ENCODE results near the gene KIZ. TPM values are rescaled to one million over a fixed set of nuclear protein-coding genes. Genes with fewer than 3 reads are reported as not detected.
"Not testable (repeated sequence)": the region's sequence is repeated elsewhere in the genome, so short reads cannot be mapped to it uniquely, and the experiment has no call there.

Gene KIZ
- total RNA-seq, 2 experiments from 2014 or later = 11.3 to 13.0 TPM

DNA sequence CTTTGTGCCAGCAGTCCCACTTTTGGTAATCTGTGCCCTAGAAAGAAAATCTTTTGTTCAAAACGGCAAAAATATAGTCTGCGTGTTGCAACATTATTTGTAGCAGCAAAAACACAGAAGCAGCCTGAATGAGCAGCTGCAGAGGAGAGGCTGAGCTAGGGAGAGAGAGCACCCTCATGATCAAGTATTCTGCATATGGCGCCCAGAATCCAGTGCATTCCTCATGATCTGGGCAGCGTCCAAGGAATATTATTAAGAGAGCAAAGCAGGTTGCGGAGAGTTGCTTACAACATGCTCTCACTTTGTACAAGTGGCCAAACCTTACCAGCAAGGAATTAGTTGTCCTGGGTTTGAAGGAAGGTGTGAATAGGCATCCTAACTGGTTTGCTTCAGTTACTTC, 25.9 kb downstream of the KIZ start:
- intact Hi-C loops (cut with micrococcal nuclease) = no loop called here
- Mint-ChIP-seq H3K9me3 (no peaks in the 10 kb centered on the region), H3K4me3 (no peak overlapping the region), H3K4me1 (ENCODE audit: low read depth) (no peaks in the 10 kb centered on the region), H3K36me3 (ENCODE audit: low read depth) (peaks cover 28% of the 10 kb centered on the region), H3K27me3 (ENCODE audit: low read depth) (no peaks in the 10 kb centered on the region), H3K27ac (no peak overlapping the region)
- CTCF ChIA-PET = interaction anchor here (1.3 kb wide), 1 partner anchor 315 kb away, joined by 3 read pairs; no protein-coding TSS in a partner anchor
- no peak for DNase-seq

DNA sequence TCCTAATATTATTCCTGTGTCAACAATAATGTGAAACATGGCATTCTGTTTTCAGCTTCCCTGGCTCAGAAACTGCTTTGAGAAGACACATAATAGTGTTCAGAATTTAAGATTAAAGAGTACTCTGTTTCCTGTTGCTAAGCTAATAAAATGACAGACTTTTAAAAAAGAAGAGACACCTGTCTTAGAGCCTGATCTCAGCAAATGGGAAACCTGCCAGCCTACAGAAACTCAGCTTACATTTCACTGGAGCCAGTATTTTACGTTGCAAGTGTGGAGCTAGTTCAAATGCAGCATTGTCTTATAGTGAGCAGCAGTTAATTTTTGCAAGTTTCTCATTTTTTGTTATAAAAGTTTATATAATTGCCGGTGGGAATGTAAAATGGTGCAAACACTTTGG, 28.8 kb downstream of the KIZ start:
- Mint-ChIP-seq H3K4me1 (ENCODE audit: low read depth) (no peaks in the 10 kb centered on the region), H3K27ac (no peak overlapping the region), H3K4me3 (no peak overlapping the region), H3K27me3 (ENCODE audit: low read depth) (no peaks in the 10 kb centered on the region), H3K9me3 (no peaks in the 10 kb centered on the region), H3K36me3 (ENCODE audit: low read depth) (peaks cover 23% of the 10 kb centered on the region)
- no peak for DNase-seq
- CTCF ChIA-PET = no interaction called here
- intact Hi-C loops (cut with micrococcal nuclease) = no loop called here

DNA sequence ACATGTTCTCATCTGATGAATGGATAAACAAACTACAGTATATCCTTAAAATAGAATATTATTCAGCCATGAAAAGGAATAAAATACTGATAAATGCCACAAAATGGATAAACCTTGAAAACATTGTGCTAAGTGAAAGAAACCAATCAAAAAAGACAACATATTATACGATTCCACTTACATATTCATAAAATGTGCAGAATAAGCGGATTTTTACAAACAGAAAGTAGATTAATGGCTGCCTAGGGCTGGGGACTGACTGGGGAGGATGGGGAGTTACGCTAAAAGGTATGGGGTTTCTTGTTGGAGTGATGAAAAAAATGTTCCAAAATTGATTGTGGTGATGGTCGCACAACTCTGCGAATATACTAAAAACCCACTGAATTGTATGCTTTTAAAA, 29.4 kb downstream of the KIZ start:
- DNase-seq = no peak
- H3K4me3 Mint-ChIP-seq = no peak overlapping the region
- no peak overlapping the region for H3K27ac Mint-ChIP-seq
- intact Hi-C loops (cut with micrococcal nuclease) = no loop called here
- CTCF ChIA-PET = no interaction called here
- H3K4me1 Mint-ChIP-seq (ENCODE audit: low read depth) = no peaks in the 10 kb centered on the region
- no peaks in the 10 kb centered on the region for H3K9me3 Mint-ChIP-seq
- no peaks in the 10 kb centered on the region for H3K27me3 Mint-ChIP-seq (ENCODE audit: low read depth)
- H3K36me3 Mint-ChIP-seq (ENCODE audit: low read depth) = peaks cover 29% of the 10 kb centered on the region

DNA sequence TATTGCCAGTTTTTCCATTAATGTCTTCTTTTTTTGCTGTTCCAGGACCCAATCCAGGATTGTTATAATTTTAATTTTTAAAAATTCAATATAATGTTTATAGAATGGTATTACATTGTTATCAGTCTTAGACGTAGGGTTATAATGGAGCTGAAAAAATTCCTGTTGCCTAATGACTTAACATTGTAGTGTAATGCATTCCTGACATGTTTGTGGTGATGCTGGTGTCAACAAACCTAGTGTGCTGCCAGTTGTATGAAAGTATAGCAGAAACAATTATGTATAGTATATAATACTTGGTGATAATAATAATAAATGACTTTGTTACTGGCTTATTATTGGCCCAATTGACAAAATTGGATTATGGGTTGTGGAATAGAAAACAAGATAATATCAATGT, 30.4 kb downstream of the KIZ start:
- DNase-seq = no peak
- Mint-ChIP-seq H3K4me1 (ENCODE audit: low read depth) (no peaks in the 10 kb centered on the region), H3K27ac (no peak overlapping the region), H3K9me3 (no peaks in the 10 kb centered on the region), H3K27me3 (ENCODE audit: low read depth) (no peaks in the 10 kb centered on the region), H3K36me3 (ENCODE audit: low read depth) (peaks cover 31% of the 10 kb centered on the region), H3K4me3 (no peak overlapping the region)
- intact Hi-C loops (cut with micrococcal nuclease) = no loop called here
- CTCF ChIA-PET = no interaction called here

DNA sequence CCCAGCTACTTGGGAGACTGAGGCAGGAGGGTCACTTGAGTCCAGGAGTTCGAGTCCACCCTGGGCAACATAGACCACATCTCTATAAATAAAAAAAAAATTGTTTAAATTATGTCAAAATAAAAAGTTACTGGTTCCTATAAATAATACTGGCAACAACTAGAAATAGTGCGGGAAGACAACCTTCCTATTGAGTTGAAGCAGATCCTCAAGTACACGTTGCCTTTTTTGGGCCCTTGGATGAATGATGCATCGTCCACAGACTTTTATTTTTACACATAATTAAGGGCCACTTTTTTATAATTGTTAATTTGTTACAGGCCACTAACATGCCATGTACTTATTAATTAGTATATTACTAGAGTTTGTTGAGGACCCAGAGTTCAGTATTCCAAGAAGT, 31.1 kb downstream of the KIZ start:
- intact Hi-C loops (cut with micrococcal nuclease) = no loop called here
- H3K36me3 Mint-ChIP-seq (ENCODE audit: low read depth) = peaks cover 32% of the 10 kb centered on the region
- H3K27me3 Mint-ChIP-seq (ENCODE audit: low read depth) = no peaks in the 10 kb centered on the region

DNA sequence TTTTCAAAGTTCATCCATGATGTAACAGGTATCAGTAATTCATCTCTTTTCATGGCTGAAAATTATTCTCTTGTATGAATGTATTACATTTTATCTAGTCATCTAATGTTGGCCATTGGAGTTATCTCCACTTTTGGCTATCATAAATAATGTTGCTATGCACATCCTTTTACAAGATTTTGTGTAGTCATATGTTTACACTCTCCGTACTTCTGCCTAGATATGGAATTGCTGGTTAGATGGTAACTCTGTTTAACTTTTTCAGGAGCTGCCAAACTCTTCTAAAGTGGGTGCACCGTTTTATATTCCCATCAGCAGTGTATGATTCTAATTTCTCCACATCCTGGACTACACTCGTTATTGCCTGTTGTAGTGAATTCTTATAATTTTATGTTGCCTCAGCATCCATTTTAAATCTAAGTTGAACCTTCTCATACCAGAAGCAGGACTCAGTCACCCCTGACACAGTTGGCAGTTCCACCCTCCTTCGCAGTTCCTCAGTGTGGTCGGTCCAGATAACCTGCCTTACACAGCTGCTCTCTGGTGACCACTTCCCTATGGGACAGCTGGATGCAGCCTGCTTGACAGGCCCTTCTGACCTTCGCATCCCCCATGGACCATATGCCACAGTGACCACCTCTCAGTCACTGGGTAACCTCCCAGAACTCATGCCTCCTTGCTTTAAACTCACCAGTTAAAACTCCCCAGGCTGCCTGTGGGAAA, 33.9 kb downstream of the KIZ start:
- intact Hi-C loops (cut with micrococcal nuclease) = no loop called here
- CTCF ChIA-PET = no interaction called here
- Mint-ChIP-seq H3K4me3 (no peak overlapping the region), H3K9me3 (no peaks in the 10 kb centered on the region), H3K27me3 (ENCODE audit: low read depth) (no peaks in the 10 kb centered on the region), H3K27ac (no peak overlapping the region), H3K4me1 (ENCODE audit: low read depth) (no peaks in the 10 kb centered on the region), H3K36me3 (ENCODE audit: low read depth) (peaks cover 44% of the 10 kb centered on the region)
- no peak for DNase-seq

More for the DNA sequence above, 31.1 kb downstream of the KIZ start:
- H3K4me3 Mint-ChIP-seq = no peak overlapping the region
- no peaks in the 10 kb centered on the region for H3K9me3 Mint-ChIP-seq
- CTCF ChIA-PET = no interaction called here
- no peak overlapping the region for H3K27ac Mint-ChIP-seq
- no peak for DNase-seq
- no peaks in the 10 kb centered on the region for H3K4me1 Mint-ChIP-seq (ENCODE audit: low read depth)

DNA sequence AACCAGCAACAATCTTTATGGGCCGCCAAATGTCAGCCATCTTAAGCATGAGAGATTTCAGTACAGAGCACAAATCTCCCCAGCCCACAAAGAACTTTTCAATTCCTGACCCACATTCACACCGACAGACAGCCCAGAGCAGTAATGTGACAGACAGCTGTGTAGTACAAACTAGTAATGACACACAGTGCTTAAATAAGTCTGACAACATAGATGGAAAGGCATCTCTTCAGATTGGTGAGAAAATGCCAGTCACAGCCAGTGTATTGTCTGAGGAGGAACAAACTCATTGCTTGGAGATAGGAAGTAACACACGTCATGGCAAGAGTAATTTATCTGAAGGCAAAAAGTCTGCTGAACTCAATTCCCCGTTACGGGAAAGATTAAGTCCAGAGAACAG, 36.0 kb downstream of the KIZ start:
- H3K9me3 Mint-ChIP-seq = no peaks in the 10 kb centered on the region
- H3K27me3 Mint-ChIP-seq (ENCODE audit: low read depth) = no peaks in the 10 kb centered on the region
- no peak for DNase-seq
- no peak overlapping the region for H3K27ac Mint-ChIP-seq
- CTCF ChIA-PET = no interaction called here
- H3K4me3 Mint-ChIP-seq = no peak overlapping the region
- peaks cover 52% of the 10 kb centered on the region for H3K36me3 Mint-ChIP-seq (ENCODE audit: low read depth)
- peaks cover 8% of the 10 kb centered on the region for H3K4me1 Mint-ChIP-seq (ENCODE audit: low read depth)
- intact Hi-C loops (cut with micrococcal nuclease) = no loop called here

DNA sequence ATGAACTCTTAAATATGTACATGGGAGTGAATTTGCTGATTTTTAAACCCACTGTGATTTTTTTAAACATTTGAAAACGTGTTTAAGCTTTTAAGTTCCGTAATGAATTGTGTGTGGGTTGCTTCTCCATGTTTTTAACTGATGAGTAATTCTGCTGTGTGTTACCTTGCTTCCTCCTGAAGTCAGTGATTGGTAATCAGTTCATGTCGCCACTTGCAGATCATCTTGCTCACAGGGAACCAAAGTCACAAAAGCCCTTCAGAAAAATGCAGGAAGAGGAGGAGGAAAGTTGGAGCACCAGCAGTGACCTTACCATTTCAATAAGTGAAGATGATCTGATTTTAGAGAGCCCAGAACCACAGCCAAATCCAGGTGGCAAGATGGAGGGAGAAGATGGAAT, 36.7 kb downstream of the KIZ start:
- intact Hi-C loops (cut with micrococcal nuclease) = no loop called here
- Mint-ChIP-seq H3K4me3 (no peak overlapping the region), H3K27ac (no peak overlapping the region), H3K9me3 (no peaks in the 10 kb centered on the region), H3K36me3 (ENCODE audit: low read depth) (peaks cover 55% of the 10 kb centered on the region), H3K4me1 (ENCODE audit: low read depth) (peaks cover 8% of the 10 kb centered on the region), H3K27me3 (ENCODE audit: low read depth) (no peaks in the 10 kb centered on the region)
- no peak for DNase-seq
- CTCF ChIA-PET = no interaction called here

DNA sequence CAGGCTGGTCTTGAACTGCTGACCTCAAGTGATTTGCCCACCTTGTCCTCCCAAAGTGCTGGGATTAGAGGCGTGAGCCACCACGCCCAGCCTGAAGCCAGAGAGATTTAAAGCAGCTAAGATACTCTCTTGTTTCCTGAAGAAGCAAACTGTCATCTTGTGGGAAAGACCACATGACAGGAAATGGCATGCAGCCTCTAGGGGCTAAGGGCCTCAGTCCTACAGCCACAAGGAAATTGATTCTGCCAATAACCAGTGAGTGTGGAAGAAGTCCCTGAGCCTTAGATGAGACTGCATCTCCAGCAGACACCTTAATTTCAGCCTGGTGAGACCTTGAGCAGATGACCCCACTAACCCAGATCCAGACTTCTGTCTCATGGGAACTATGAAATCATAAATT, 40.9 kb downstream of the KIZ start:
- intact Hi-C loops (cut with micrococcal nuclease) = no loop called here
- DNase-seq = no peak
- Mint-ChIP-seq H3K4me3 (no peak overlapping the region), H3K4me1 (ENCODE audit: low read depth) (peaks cover 8% of the 10 kb centered on the region), H3K9me3 (peaks cover 4% of the 10 kb centered on the region), H3K27ac (no peak overlapping the region), H3K36me3 (ENCODE audit: low read depth) (peaks cover 51% of the 10 kb centered on the region), H3K27me3 (ENCODE audit: low read depth) (no peaks in the 10 kb centered on the region)
- CTCF ChIA-PET = interaction anchor here (0.7 kb wide), 1 partner anchor 14 kb away, joined by 3 read pairs; no protein-coding TSS in a partner anchor

DNA sequence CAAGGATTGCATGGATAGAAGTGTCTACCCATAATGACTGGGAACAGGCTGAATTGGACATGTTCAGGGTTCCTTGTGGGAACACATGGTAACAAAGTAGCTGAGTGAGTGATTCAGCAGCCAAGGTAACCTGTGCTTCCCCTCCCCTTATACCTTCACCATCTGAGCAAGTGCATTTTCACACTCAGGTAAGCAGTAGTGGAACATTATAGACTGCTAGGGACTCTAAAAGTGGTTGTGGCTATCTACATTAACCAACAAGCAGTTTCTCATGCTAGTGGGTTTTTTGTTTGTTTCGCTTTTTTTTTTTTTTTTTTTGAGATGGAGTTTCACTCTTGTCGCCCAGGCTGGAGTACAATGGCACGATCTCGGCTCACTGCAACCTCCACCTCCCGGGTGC, 41.4 kb downstream of the KIZ start:
- H3K4me1 Mint-ChIP-seq (ENCODE audit: low read depth) = peaks cover 8% of the 10 kb centered on the region
- peaks cover 4% of the 10 kb centered on the region for H3K9me3 Mint-ChIP-seq
- no peak overlapping the region for H3K27ac Mint-ChIP-seq
- H3K27me3 Mint-ChIP-seq (ENCODE audit: low read depth) = no peaks in the 10 kb centered on the region
- intact Hi-C loops (cut with micrococcal nuclease) = no loop called here
- H3K4me3 Mint-ChIP-seq = no peak overlapping the region
- DNase-seq = no peak
- CTCF ChIA-PET = no interaction called here
- H3K36me3 Mint-ChIP-seq (ENCODE audit: low read depth) = peaks cover 47% of the 10 kb centered on the region

DNA sequence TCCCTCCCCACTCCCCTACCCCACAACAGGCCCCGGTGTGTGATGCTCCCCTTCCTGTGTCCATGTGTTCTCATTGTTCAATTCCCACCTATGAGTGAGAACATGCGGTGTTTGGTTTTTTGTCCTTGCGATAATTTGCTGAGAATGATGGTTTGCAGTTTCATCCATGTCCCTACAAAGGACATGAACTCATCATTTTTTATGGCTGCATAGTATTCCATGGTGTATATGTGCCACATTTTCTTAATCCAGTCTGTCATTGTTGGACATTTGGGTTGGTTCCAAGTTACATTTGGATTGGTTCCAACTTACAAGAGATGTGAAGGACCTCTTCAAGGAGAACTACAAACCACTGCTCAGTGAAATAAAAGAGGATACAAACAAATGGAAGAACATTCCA, 42.2 kb downstream of the KIZ start:
- H3K27ac Mint-ChIP-seq; H3K9me3 Mint-ChIP-seq; H3K4me1 Mint-ChIP-seq (ENCODE audit: low read depth); DNase-seq; H3K27me3 Mint-ChIP-seq (ENCODE audit: low read depth); intact Hi-C loops (cut with micrococcal nuclease); CTCF ChIA-PET; H3K4me3 Mint-ChIP-seq: not testable (repeated sequence)
- peaks cover 41% of the 10 kb centered on the region for H3K36me3 Mint-ChIP-seq (ENCODE audit: low read depth)

DNA sequence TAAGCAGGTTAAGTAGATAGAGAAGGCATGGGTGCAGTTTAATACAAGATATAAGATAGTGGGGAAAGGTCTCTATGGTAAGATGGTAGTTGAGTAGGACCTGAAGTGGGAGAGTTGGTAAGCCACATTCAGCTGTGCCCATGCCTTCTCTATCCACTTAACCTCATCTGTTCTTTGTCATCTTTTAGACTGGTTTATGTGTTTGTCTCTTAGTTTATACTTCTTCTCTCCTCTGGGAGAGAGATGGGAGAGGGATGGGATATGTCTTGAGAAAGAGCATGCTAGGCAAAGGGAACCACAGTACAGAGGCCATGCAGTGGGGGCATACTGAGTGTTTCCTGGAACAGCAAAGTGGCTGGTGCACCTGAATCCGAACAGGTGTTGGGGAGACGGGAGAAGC, 46.7 kb downstream of the KIZ start:
- Mint-ChIP-seq H3K27me3 (ENCODE audit: low read depth) (no peaks in the 10 kb centered on the region), H3K4me3 (no peak overlapping the region), H3K9me3 (peaks cover 10% of the 10 kb centered on the region), H3K36me3 (ENCODE audit: low read depth) (peaks cover 15% of the 10 kb centered on the region), H3K4me1 (ENCODE audit: low read depth) (peaks cover 14% of the 10 kb centered on the region), H3K27ac (no peak overlapping the region)
- no peak for DNase-seq
- CTCF ChIA-PET = no interaction called here
- intact Hi-C loops (cut with micrococcal nuclease) = no loop called here

DNA sequence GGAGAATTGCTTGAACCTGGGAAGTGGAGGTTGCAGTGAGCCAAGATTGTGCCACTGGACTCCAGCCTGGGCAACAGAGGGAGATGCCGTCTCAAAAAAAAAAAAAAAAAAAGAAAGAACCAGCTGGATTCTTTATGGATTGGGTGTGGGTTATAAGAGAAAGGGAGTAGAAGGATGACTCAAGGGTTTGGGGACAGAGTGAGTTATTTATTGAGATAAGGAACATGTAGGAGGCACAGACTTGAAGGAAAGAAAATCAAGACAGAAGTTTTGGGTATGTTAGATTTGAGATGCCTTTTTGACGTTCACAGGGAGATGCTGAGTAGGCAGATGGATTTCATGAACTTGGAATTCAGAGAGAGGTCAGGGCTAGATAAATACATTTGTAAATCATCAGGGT, 47.6 kb downstream of the KIZ start:
- H3K36me3 Mint-ChIP-seq (ENCODE audit: low read depth) = peaks cover 14% of the 10 kb centered on the region
- intact Hi-C loops (cut with micrococcal nuclease) = no loop called here
- H3K27ac Mint-ChIP-seq = no peak overlapping the region
- no peak for DNase-seq
- H3K4me3 Mint-ChIP-seq = no peak overlapping the region
- H3K27me3 Mint-ChIP-seq (ENCODE audit: low read depth) = no peaks in the 10 kb centered on the region
- peaks cover 9% of the 10 kb centered on the region for H3K9me3 Mint-ChIP-seq
- CTCF ChIA-PET = interaction anchor here (0.6 kb wide), 1 partner anchor 1284 kb away, joined by 3 read pairs; no protein-coding TSS in a partner anchor
- peaks cover 14% of the 10 kb centered on the region for H3K4me1 Mint-ChIP-seq (ENCODE audit: low read depth)

Data from activated naive CD4-positive, alpha-beta T cell treated with anti-CD3 and anti-CD28 coated beads for 36 hours (primary cell).